Muscle of back (tissue), 11 donors: ENCODE measurements around the gene GSTM3. TPM values are rescaled to one million over a fixed set of nuclear protein-coding genes. Genes with fewer than 3 reads are reported as not detected.
A peak's percentile ranks its signal among the peaks of the same experiment; 100 is the strongest.
"Not testable (repeated sequence)": the region's sequence is repeated elsewhere in the genome, so short reads cannot be mapped to it uniquely, and the experiment has no call there.

Experiments
- DNase-seq, 3 donors: peaks; one replicate each; pipeline versions ENCODE4 v3.0.0 to v3.0.0-alpha.2; 2013
- polyA plus RNA-seq, 10 donors: library from polyadenylated mRNA; unstranded; fragments of 120-200 nt; gene quantifications; one replicate each; pipeline ENCODE4 v1.2.1, GENCODE V29; 2013; ENCODE audit not compliant: insufficient read length in 10 of 10

The GSTM3 gene
- polyA plus RNA-seq, 10 donors = 33.5 to 57.6 (median 43.2) TPM

- no peak for DNase-seq
Measured at GRCh38 chr1:109730666-109731065, 10.2 kb downstream of the GSTM3 start.

DNA sequence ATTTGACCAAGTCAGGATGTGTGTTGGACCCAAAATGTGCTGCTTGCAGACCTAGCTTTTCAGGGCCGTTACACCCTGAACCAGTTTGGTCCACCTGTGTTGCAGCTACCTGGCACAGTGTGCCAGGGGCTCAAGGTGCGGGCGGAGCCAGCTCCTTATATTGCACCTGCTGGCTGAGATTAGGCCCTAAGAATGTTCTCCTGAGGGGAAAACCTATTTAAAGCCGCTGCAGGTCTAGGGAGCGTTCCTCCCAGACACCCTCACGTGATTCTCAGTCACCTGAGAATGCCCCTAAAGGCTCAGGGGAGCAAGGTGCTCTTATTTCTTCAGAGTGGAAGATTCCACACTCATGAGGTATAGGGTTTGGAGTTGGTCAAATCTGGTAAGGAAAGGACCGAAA is 12.0 kb downstream of the GSTM3 start:
- DNase-seq = no peak

GRCh38 chr1:109726728-109727373 is 14.0 kb downstream of the GSTM3 start:
- no peak for DNase-seq

- no peak for DNase-seq
Measured at GRCh38 chr1:109726007-109726406, 14.8 kb downstream of the GSTM3 start.

DNA sequence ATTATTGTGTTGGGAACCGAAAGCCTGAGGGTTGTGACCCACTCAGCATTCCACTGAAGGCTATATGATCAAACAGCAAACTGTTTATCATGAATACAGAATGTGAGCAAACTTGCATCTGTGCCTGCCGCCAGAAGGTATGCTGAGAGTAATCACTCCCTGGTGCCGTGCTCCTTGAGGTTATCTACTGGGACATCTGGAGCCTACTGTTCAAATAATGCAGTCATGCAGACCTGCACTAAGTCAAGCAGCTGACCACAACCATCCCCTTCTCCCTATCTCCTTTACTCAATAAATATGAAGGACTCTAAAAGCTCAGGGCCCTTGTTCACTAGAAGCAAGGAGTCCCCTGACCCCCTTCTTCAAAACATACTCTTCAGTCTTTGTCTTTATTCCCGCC is 15.3 kb downstream of the GSTM3 start:
- no peak for DNase-seq

GRCh38 chr1:109724933-109725332 is 15.9 kb downstream of the GSTM3 start:
- no peak for DNase-seq

- no peak for DNase-seq
Measured at GRCh38 chr1:109722908-109723691, 17.7 kb downstream of the GSTM3 start.

- DNase-seq = no peak
Measured at GRCh38 chr1:109721971-109722370, 18.9 kb downstream of the GSTM3 start.

DNA sequence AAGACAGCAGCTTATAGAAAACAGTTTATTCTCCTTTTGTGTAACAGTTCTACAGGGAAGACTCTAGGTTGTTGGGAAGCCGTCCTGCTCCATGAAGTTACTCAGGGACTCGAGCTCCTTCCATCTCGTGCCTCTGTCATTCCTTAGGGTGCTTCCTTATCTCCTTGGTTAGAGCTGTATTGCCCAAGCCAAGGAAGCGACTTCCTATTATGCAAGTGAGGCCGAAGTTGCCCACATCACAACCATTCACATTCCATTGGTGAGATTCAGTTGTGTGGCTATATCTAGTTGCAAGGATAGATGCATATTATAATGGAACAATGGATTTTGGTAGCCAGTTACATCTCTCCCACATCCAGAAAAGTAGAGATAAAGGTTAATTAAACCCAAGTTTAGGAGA is 19.8 kb downstream of the GSTM3 start:
- DNase-seq = no peak

- no peak for DNase-seq
Measured at GRCh38 chr1:109719337-109719837, 21.5 kb downstream of the GSTM3 start.

DNA sequence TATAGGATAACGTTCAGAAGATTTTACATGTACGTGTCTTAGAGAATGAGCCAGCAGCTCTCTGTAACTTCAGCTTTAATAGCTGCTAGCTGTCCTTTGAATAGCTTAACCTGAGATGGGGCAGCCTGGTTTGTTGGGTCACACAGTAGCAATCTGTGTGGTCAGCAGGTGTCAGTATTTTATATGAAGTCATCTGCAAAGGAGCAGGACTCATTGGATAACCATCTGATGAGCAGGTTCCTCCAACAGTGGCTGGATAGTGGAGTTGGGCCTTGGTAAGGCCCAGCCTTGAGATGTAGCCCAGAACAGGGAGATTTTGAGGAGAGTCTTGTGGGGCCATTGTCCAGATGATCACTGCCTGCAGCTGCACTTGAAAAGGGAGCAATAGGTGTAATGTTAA is 22.3 kb downstream of the GSTM3 start:
- DNase-seq = no peak

DNA sequence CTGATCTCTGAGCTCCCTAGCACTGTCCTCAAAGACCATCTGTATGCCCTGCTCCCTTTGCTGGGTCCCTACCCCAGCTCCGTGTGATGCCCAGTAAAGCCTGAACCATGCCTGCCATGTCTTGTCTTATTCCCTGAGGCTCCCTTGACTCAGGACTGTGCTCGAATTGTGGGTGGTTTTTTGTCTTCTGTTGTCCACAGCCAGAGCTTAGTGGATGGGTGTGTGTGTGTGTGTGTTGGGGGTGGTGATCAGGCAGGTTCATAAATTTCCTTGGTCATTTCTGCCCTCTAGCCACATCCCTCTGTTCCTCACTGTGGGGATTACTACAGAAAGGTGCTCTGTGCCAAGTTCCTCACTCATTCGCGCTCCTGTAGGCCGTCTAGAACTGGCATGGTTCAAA is 23.1 kb downstream of the GSTM3 start:
- DNase-seq = no peak

GRCh38 chr1:109716570-109717090 is 24.2 kb downstream of the GSTM3 start:
- DNase-seq = no peak

DNA sequence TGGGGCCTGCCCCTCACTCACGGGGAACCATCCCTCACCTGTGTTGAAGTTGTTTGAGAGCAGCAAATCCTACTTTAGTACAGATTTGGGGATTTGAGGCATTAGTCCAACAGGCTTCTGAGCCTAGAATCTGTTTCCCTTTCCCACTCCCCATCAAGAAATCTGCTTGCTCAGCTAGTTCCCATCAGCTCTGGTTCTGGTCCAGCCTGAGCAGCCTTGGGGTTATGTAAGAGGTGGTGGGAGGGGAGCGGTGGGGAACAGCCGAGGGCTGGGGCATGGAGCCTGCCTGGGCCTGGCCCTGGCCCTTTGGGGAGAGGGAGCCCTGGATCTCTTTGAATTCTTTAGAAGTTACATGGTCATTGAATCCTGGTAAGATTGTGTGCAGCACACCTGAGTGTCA is 24.7 kb downstream of the GSTM3 start:
- DNase-seq = no peak

- no peak for DNase-seq
Measured at GRCh38 chr1:109714661-109715372, 26.0 kb downstream of the GSTM3 start.

GRCh38 chr1:109713636-109714035 is 27.2 kb downstream of the GSTM3 start:
- DNase-seq = no peak

GRCh38 chr1:109712321-109712864 is 28.4 kb downstream of the GSTM3 start:
- no peak for DNase-seq

DNA sequence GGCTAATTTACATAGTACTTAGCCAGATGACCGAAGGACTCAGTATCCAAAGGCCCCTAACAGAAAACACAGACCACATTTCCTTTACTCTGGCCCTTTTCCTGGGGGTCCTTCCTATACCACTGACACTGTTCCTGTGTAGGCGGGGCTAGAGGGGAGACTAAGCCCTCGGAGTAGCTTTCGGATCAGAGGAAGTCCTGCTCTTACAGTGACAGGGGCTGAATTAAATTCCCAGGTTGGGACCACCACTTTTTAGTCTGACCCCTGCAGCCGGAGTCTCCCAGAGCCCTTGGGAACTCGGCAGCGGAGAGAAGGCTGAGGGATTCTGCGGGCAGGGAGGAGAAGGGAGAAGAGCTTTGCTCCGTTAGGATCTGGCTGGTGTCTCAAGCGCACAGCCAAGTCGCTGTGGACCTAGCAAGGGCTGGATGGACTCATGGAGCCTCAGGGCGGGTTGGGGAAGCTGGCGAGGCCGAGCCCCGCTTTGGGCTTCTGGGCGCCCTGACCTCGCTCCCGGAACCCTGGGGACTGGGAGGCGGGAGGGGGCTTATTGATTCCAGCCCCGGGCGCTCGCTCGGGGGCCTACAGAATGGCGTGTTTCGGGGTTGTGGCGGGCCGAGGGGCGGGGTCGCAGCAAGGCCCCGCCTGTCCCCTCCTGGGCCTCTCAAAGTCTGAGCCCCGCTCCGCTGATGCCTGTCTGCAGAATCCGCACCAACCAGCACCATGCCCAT is 29.1 kb downstream of the GSTM3 start, which contains the start of gene GSTM5:
Gene GSTM5 (plus strand): TSS at position 659 of the 728 bp plus-strand sequence. CDS start 62 bp downstream, at position 721.
- DNase-seq = peak in 2 of 3 donors; percentile 47 to 79

- DNase-seq = not testable (repeated sequence)
Measured at GRCh38 chr1:109709822-109710221, 31.0 kb downstream of the GSTM3 start.

DNA sequence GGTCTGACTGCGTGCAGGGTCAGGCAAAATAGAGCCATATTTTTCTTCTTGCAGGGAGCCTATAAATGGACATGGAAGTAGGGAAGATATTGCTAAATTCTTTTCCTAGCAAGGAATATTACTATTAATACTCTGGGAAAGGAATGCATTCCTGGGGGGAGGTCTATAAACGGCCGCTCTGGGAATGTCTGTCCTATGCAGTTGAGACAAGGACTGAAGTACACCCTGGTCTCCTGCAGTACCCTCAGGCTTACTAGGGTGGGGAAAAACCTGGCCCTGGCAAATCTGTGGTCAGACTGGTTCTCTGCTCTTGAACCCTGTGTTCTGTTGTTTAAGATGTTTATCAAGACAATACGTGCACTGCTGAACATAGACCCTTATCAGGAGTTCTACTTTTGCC is 31.9 kb downstream of the GSTM3 start:
- DNase-seq = not testable (repeated sequence)

DNA sequence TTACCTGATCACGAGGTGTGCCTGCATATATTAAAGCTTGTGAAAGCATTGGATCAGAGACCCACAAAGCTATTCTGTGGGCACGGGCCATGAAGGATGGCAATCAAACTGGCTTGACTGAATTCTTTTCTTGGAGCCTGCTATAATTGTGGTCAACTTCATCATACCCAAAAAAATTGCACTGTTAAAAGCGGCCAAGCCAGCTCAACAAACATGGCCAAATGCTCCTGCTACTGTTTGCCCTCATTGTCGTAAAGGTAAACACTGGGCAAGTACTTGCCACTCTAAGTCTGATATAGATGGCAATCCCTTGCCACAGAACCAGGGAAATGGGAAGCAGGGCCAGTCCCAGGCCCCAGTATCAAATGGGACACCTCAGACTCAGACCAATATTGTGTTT is 35.4 kb downstream of the GSTM3 start:
- DNase-seq = no peak
